Right lung (tissue), 5 donors: ENCODE results near the gene WNK2. TPM values are rescaled to one million over a fixed set of nuclear protein-coding genes. Genes with fewer than 3 reads are reported as not detected.
A peak's percentile ranks its signal among the peaks of the same experiment; 100 is the strongest.

Source experiments
- DNase-seq, 2 donors: peaks; one replicate each; pipeline ENCODE4 v3.0.0-alpha.2; 2013
- polyA plus RNA-seq, 5 donors: library from polyadenylated mRNA; unstranded; fragments of 120-200 nt; gene quantifications; one replicate each; pipeline versions ENCODE4 v1.2.1 to v1.2.3, GENCODE V29; 2013; ENCODE audit warnings: inconsistent platforms in 1 of 5, low replicate concordance in 1 of 5; ENCODE audit not compliant: insufficient read length in 5 of 5, insufficient read depth in 1 of 5

The WNK2 gene
- polyA plus RNA-seq, 5 donors, result 4.2 to 8.0 (median 6.8) TPM

DNA sequence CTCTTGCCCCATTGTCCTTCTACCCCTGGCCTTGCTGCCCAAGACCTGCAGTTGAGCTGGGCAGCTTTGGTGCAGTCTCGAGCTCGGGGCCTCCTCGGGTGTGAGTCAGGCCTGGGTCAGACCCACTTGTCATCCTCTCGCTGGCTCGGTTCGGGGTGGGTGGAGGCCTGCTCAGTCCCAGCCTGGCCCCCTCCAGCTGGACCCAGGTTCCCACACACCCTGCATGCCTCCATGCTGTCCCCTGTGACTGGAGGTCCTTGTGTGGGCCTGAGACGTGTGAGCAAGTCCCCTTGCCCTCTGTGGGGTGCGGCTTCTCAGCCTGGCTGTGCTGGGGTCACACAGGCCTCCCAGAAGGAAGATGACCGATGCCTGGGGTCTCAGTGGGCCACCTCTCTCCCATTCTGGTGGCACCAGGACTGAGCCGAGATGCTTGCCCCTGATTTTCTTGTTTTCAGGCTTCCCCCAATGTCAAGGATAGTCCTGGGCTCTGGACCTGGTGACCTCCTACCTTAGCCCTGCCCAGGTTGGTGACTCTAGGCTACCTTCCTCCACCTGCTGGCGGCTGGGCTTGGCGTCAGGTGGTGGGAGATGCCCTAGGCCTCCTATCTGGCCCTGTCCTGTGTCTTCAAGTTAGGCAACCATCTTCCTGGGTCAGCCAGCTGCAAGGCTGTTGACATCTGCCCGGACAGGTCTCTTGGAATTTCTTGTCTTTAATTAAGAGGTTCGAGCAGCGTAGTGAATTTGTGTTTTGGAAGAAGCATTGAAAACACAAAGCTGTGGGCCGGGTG, 15.1 kb downstream of the WNK2 start:
- DNase-seq, result no peak

- DNase-seq, result no peak
Measured at GRCh38 chr9:93200449-93200742, 16.5 kb downstream of the WNK2 start.

- no peak for DNase-seq
Measured at GRCh38 chr9:93200989-93201334, 17.0 kb downstream of the WNK2 start.

DNA sequence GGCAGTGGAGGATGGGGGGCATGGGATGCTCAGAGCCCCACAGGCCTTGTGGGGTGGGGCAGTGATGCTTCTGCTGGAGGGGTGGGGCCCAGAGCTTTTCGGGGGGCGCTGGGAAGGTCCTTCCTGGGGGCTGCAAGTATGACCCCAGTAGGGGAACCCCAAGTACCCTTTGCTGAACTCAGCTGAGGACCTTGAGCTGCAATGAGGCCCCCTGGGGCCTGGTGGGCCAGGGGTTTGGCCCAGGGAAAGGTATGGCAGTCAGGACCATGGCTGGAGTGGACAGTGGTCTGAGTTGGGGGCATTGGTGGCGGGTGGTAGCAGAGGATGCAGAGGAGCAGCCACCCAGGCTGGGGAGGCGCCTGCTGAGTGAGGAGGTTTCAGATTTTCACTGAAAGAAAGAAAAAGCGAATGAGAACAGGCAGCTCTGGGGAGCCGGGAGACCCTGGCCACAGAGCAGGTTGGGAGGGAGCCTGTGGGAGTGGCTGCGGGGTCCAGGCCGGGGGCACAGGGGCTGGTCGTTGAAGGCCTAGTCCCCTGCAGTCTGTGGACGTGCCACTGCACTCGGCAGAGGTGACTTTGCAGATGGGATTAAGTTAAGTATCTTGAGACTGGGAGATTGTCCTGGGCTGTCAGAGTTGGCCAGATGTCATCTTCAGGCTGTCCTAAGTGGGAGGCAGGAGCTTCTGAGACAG, 19.2 kb downstream of the WNK2 start:
- no peak for DNase-seq

DNA sequence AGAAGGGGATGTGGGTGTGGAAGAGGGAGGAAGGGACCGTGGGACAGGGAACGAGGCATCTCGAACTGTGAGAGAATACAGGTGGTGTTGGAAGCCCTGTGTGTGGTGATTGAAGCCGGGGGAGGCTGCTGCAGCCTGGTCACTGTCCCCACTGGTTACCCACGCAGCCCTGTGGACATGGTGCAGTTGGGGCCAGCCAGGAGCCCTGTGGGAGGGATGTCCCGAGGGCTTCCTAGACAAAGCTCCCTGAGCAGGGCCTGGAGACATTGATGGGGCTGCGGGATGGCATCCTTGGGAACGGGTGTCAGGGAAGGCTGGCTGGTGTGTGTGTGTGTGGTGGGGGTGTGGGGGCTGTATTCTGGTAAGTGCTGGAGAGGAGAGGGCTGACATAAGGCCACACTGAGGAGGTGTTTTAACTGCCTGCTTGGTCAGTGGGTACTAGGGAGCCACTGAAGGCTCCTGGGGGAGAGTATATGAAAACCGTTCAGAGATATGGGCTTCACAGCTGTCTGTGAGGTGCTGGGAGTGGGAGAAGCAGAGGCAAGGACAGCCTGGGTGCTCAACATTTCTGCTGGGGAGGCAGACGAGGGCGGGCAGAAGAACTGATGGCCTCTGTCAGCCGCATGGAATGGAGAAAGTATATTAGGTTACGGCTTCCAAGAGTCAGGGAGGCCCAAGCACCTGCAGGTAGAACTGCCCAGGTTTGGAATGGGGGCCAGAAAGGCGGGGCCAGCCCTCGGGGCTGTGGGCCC, 20.0 kb downstream of the WNK2 start:
- no peak for DNase-seq

GRCh38 chr9:93204470-93205043, 20.6 kb downstream of the WNK2 start:
- no peak for DNase-seq

DNA sequence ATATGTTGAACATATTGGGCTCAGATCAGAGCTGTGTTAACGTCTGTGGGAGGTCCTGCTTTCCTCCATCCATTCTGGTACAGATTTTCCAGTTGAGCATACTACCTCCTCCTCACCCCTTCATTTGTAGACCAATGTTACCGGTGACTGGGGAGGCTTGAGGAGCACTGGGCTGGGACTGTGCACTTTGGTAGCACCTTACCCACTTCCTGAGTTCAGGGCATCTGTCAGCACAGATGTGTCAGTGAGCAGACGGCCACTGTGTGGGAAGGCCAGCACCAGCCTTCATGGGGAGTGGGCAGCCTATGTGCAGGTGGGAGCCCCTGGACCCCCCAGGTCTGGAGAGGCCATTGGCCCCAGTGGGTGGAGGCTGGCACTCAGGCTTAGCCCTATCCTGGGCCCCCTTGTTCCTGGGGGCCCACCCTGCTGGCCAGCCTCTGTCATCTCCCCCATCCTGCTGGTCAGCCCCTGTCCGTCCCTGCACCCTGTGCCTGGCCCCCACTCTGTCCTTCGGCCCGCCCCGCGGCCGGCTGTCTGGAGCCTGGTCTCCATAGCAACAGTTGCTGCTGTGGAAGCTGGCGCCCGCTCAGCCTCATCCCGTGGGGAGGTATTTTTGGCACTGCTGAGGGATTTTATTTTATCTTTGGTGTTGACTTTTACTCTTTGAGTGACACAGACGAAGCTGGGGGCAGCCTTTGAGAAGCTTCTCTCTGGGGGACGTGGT, 21.3 kb downstream of the WNK2 start:
- peak; percentile 60 to 64 for DNase-seq

GRCh38 chr9:93205896-93206575, 22.1 kb downstream of the WNK2 start:
- no peak for DNase-seq

DNA sequence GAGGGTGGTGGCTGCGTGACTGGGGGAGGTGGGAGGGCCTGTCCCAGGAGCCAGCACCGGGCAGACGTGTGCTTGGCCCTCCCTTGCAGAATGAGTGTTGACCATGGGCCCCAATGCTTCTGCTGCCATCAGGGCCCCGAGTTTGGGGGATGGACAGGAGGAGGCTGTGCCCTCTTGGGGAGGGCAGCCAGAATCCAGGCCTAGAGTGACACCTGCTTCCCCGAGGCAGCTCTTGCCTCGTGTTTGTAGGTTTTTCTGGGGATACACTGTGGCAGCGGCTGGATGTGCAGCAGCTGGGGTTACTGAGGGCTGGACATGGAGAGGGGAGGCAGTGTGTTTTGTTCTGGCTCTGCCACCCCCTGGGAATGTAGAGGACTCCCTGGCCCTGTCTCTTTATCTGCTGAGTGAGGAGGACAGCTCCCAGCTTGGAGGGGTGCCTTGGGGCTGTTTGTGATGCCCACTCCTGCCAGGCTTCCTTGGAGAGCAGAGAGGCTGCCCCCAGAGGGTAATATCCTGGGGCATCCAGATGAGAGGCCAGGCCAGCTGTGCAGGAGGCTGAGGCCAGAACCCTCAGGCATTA, 22.7 kb downstream of the WNK2 start:
- DNase-seq, result no peak

DNA sequence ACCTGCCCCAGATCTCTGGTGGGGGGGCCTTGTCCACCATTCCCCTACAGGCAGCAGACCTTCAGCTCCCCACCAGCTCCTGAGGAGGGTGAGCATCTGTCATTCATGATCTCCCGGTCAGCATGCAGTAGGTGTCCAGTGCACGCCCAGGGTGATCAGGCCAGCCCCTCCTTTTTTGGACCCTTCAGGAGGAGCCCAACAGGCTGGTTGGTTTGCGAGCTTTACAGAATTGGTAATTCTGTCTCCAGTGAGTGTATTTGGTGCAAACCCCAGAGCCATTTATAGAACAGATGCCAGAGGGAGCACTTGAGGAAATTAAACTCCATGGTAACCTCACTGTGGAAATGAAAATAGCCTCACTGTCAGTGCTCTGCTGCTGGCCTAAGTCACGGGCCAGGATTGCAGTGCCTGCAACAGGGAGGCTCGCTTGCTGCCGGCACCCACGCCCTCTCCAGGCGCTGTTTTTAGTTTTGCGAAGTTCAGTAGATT, 23.4 kb downstream of the WNK2 start:
- peak; percentile 58 to 71 for DNase-seq

GRCh38 chr9:93207860-93208734, 24.2 kb downstream of the WNK2 start:
- no peak for DNase-seq

DNA sequence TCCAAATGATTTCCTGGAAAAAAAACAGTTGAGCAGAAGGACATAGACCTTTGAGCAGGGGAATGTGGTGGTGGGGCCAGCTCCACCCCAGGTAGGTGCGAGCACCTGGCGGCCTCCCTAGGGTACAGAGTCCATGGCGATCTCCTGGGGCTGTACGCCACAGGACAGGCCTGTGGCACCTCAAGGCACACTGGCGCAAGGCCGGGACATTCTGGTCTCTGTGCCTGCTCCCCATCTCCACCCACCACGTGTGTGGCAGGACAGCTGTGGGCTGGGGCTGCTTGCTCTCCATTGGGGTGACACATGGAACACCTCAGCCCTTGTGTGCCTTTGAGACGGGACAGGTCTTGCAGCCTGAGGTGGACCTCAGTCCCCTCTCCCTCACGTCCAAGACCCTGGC, 25.2 kb downstream of the WNK2 start:
- no peak for DNase-seq

DNA sequence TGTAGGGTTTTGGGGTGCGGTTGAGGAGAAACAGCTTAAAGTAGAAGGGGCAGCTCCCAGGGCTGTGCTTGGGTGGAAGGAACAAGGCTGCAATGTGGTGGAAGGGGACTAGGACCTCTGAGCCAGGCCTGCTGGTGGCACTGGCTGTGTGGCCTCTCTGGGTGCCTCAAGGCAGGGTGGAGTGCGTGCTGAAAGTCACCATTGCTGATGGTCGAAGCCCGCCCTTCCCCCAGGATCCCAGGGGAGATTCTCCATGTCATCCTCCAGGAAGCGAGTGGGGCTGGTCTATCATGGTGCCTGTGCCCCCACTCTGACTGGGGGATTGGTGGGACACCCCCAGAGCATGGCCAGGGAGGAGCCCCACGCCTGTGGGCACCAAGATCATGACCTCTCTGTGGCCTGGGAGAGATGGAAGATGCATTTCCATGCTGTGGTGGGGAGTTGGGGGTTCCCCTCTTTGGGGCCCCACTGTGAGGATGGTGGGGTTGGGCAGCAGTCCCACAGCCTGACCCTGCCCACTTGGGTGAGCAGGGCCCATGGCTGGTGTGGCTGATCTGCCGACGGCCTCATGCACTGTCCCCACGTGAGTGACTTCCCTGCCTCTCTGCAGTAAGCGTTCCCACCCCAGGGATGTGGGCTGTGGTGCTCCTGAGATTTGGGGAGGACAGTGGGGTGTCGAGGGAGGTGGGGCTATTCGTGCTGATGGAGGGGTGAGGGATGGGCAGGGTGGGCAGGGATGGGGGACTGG, 25.8 kb downstream of the WNK2 start:
- no peak for DNase-seq

DNA sequence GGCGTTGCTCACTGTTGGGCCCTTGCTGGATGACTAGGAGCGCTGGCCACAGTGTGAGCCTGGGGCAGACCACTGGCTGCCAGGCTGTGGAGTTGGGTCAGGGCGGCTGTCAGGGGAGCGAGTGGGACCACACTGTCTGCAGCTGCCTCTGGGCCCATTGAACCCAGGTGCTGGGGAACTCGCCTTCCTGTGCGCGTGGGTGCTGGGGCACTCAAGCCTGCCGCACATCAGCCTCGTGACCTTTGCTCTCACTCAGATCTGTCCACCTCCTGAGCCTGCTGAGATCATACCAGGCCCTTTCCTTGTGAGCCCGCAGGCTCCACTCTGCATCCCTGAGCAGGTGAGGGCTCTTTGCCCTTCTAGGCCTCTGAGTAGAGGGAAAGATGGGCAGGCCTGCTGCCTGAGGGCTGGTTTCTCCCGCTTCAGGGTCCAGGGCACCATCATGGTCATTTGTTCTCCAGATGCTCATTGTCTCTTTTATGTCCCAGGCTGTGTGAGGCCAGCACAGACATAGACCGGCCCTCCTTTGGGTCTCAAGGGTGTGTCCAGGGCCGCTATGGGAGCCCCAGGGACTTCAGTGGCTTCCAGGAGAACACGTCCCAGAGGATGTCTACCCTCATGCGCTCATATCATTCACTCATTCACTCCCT, 26.5 kb downstream of the WNK2 start:
- DNase-seq, result no peak

DNA sequence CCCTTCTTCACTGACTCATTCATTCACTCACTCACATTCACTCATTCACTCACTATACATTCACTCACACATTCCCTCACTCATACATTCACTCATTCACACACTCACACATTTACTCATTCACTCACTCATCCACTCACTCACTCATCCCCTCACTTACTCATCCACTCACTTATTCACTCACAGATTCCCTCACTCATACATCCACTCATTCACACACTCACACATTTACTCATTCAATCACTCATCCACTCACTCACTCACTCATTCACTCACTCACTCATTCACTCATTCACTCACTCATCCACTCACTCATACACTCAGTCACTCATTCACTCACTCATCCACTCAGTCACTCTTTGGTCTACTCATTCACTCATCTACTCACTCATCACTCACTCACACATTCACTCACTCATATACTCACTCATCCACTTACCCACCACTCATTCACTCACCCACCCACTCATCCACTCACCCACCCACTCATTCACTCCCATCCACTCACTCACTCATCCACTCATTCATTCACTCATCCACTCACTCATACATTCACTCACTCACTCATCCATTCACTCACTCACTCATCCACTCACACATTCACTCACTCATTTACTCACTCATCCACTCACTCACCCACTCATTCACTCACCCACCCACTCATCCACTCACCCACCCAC, 27.2 kb downstream of the WNK2 start:
- DNase-seq, result no peak

- no peak for DNase-seq
Measured at GRCh38 chr9:93211654-93212001, 27.7 kb downstream of the WNK2 start.

GRCh38 chr9:93212409-93212808, 28.5 kb downstream of the WNK2 start:
- DNase-seq, result no peak

GRCh38 chr9:93216073-93216365, 32.1 kb downstream of the WNK2 start:
- no peak for DNase-seq
